G401.6 (cell line): ENCODE measurements around the gene HSPG2.
"Not testable (repeated sequence)": the region's sequence is repeated elsewhere in the genome, so short reads cannot be mapped to it uniquely, and the experiment has no call there.

ENCODE experiments used
- FAIRE-seq: peaks from 2 replicates; lab custom pipeline; 2012; peaks lifted over from hg19 to GRCh38; lab: Jason Lieb, UNC

The HSPG2 gene

DNA sequence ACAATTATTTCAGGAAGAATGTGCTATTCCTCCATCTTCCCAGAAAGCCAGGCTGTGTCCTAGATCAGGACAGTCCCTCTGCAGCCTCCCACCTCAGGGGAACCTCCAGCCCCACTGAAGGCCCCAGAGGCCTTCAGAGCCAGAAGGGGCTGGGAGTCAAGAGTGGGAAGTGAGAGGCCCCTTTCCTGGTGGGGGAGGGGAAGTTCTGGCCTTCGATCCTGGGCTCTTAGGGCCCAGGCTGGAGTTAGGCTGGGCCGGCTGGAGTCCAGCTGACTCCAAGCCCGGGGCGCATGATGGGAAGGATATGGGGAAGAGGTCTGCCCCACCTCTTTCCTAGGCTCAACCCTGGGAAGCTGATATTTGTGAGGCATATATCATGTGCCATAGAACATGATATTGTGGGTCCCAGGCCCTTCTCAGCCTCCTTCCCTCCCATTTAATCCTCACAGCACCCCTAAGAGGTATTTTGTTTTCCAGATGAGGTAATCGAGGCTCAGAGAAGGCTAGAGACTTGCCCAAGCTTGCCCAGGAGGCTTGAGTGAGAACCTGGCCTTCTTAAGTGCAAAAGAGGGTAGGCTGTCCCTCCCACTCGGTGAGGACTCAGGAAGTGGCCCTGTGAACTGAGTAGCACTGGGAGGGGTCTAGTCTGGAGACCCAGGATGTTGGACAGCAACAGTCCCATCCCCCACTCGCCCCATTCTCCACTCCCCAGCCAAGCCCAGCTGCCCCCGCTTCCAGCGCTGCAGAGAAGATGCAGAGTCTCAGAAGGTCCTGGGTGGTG is 18.6 kb upstream of the HSPG2 start:
- no peak for FAIRE-seq

DNA sequence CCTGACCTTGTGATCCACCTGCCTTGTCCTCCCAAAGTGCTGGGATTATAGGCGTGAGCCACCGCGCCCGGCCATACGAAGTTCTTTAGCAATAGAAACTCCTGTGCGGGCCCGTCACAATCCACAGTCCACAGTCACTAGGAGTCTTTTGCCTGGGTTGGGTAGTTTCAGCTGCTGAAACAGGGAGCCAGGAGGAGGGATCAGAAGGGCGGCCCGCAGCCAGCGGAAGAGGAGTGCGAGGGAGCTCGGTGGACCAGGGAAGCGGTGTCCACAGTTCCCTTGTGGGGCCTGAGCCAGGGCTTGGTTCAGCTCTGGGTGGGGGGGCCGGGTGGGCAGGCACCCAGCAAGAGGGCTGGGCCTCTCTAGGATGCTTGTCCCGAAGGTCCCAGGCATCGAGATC is 17.9 kb upstream of the HSPG2 start:
- no peak for FAIRE-seq

DNA sequence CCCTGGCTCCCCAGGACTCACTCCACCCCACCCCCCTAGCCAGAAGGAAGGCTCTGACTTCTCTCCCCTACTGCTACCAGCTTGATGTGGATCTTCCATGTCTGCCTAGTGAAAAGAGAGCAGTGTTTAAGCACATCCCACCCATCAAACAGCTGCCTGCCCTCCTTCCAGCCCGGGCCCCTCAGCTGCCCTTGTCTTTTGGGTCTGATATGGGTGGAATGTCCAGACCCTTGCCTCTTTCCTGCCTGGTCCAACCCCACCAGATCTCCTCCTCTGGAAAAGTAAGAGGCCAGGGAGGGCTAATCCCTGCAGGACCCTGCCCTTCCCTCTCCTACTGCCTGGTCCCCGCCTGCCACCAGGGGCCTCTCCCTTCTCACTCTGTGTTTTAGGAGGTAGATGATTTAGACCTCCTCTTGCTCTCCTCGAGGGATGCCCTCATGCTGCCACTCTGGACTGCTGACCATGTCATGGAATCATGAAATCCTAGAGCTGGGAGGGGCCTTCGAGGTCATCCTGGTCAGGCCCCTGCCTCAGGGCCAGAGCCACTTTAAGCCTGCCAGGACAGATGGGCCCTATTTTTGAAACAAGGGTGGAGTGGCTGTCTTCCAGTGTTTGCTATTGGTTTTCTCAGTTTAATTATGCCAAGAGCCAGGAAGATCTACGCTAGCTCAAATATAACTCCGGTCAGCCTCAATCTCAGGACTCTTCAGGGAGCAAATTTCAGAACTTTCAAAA is 15.8 kb upstream of the HSPG2 start:
- no peak for FAIRE-seq

DNA sequence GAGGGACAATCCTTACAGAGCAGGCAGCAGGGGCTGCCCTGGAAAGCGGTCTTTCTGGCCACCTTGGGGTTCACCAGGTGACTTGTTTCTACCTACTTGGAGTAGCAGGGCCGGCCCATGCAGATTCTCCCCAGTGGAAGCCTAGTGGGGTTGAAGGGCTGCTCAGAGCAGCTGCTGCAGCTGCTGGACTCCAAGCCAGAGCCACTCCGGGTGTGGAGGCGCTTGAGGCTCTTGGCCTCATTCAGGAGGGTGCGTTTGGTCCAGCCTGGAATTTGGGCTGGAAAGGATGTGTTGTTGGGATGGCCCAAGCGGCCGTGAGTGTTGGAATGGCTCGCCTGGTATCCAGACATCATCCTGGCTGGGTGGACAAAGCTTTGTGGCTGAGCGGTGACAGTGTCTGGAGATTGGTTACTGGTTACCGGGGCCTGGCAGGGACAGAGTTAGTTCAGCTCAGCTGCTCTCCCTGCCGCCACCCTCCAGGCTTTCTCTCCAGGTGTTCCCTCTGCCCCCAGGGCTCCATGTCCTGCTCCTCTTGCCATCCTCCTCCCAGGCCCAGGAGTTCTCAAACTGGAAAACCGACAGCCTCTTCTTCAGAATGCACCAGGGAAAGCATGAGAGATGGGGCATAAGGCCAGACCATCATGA is 14.2 kb upstream of the HSPG2 start:
- FAIRE-seq, result no peak

DNA sequence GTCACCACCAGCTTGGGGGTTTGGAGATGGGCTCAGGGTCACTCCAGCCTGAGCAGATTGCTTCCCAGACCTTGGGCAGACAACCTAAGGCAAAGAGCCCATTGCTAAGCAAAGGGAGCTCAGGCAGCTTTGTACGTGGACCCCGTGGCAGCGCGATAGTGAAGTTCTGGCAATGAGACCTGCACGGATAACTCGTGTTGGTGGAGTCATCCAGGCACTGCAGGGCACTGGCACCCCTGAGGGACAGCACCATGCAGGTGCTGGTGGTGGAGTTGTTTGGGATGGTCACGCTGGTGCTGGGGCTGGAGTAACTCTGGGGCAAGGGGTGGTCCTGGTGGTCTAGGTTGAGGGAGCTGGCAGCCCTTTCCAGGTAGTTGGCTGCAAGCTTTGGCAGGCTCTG is 13.6 kb upstream of the HSPG2 start:
- no peak for FAIRE-seq

DNA sequence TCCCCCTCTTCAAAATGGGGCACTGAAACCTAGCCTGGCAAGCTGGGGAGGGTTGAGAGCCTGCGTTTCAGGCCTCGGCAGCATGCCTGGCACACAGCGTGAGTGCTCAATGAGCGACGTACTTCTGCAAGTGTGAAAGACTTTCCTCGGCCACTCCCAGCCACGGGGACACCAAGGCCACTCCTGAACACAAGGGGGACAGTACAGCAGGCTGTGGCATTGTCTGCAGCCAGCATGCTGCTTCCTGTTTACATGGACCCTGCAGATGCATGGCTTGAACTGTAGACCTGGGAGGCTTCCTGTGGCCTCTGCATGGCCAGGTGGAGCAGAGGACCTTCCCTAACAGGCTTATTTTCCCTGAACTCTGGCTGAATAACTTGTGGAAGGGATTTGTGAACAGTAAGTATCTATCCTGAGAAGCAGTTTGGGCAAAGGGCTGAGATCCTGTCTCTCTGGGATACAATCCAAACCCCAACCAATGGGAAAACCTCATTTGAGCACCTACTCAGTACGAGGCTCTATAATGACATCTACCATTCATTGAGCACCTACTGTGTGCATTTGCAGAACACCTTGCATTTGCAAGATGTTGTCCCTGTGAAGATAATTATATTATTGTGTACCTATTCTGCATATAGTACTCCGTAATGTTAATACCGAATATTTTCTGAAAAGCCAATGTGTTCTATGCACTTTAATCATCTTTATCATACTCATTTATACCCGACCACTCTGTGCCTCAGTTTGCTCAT is 9.9 kb upstream of the HSPG2 start:
- no peak for FAIRE-seq

DNA sequence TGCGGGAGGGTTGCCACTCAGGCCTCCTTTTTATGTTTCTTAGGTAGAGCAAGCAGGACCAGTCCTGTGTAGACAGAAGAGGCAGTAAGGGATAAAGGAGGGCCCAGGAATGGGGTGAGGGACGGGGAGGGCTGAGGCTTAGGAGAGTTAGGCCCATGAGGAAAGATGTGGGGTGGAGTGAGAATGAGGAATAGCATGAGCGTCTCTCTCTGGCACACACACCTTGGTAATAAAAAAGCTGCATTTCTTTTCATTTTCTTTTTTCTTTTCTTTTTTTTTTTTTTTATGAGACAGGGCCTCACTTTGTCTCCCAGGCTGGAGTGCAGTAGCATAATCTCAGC is 7.6 kb upstream of the HSPG2 start:
- no peak for FAIRE-seq

DNA sequence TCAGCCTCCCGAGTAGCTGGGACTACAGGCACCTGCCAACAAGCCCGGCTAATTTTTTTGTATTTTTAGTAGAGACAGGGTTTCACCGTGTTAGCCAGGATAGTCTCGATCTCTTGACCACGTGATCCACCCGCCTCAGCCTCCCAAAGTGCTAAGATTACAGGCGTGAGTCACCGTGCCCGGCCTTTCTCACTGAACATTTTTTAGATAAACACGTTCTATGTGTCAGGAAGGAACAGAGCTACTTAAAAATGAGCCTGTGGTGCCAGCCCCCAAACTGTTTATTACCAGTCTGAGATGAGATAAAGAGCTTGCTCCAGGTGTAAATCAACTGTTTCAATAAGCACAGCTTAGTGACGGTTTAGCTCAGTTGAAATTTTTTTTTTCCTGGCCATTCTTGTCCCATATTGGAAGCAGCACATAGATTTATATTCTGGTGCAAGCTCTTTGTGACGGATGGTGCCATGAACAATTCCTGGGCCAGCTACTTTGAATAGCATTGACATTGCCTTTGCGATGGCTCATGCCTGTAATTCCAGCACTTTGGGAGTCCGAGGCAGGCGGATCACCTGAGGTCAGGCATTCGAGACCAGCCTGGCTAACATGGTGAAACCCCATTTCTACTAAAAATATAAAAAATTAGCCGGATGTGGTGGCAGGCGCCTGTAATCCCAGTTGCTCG is 6.0 kb upstream of the HSPG2 start:
- FAIRE-seq, result not testable (repeated sequence)

DNA sequence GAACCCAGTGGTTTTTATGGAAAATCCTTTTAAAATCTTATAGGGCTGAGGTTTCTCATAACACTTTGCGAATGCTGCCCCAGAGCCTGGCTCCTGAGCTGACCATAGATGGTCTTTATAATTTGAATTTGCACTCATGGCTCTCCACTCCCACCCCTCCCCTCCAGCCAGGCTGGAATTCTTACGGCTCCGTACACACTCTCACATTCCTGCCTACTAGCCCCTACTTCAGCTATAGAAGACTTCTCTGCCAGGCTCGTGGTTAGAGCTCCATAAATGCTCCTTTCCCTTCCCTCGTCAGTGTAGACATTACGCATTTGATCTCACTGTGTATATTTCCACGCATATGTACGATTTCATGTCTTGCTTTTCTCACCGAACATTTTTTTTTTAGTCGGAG is 5.4 kb upstream of the HSPG2 start:
- no peak for FAIRE-seq

DNA sequence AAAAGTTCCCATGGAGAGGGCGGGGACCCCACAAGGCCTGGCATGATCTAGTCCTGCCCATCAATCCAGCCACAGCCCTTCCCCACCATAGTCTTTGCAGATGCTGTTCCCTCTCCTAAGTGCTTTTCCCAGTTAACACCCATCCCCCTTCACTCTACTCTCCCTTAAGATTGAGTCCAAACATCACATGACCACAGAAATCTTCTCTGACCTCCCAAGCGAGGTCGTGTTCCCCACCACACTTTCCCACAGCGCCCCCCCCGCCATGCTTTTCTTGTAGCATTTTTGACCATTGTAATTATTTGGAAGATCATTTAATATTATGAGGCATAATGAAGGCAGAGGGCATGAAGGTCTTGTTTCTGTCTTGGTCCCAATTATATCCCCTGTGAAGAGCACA is 4.3 kb upstream of the HSPG2 start:
- FAIRE-seq, result no peak

DNA sequence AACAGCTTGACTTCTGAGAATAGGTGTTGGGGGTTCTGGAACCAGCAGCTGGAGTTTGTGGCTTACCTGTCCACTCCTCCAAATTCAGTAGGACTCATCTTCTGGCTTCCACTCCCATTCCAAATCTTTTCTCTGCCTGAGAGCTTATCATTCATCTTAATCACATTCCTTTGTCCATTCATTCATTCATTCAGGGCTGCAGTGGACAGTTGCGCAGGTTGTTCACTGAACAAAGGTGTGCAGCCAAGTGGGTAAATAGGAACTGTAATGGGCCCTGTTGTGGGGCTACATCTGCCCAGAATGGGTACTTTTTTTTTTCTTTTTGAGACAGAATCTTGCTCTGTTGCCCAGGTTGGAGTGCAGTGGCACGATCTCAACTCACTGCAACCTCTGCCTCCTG is 3.4 kb upstream of the HSPG2 start:
- no peak for FAIRE-seq

DNA sequence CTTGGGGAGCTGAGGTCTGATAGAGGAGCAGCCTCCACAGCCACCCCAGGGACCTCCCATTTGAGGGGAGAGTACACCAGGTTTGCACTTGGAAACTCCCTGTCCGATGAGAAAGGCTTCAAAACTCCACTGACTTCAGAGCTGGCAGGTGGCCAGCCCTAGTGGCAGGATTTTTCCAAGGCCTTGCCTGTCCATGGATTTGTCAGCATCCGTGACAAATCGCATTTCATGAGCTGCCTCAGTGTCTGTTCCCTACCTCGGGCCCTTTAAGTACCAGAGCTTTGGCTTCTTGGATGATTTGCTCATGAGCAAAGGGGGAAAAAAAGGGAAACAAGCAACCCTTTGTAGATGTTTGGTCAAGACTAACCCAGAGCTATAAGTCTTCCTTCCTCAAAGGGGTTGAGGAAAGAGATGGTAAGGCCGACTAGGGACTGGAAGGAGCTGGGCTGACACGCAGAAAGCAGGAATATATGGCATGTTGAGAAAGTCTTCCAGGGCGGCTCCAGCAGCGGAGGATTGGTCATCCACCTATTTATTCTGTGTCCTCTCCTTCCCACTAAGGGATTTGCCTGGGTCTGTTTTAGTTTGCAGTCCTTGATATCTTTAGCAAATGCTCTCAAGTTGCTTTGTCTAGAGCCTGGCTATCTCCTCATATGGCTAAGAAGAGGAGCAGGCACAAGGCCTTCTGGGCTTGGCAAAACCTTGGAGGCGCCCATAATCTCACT is 2.7 kb upstream of the HSPG2 start:
- FAIRE-seq, result peak; percentile 89

DNA sequence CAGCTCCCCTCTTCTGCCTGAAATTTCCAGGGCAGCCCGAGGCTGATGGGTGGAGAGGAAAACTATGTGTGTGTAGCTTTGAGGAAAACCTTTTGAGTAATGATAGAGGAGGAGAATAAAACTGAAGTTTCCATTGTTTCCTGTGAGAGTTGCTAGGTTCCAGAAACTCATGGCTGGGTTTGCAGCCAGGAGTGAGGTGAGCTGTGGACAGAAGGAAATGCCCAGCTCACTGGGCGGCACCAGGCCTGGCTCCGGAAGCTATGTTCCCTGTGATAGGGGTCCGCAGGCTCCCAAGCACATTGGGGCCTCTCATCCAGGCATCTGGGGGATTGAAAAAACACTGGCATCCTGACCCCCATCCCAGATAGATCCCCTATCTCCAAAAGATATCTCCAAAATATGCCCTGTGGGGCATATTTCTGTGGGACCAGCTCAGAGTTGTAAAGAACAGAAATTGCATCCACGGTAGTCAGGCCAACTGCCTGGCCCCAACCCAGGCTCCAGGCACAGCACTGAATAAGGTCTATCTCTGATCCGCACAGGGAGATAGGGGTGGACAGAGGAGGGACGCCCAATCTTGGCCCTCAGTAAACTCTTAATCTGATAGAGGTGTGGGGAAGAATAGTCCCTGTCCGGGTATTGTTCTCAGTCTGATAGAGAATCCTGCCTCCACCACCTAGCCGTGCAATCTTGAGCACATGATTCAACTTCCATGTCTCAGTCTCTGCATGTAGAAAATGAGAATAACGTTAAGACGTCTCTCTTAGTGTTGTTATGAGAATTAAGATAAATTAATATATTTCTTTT is 1.8 kb upstream of the HSPG2 start:
- no peak for FAIRE-seq

DNA sequence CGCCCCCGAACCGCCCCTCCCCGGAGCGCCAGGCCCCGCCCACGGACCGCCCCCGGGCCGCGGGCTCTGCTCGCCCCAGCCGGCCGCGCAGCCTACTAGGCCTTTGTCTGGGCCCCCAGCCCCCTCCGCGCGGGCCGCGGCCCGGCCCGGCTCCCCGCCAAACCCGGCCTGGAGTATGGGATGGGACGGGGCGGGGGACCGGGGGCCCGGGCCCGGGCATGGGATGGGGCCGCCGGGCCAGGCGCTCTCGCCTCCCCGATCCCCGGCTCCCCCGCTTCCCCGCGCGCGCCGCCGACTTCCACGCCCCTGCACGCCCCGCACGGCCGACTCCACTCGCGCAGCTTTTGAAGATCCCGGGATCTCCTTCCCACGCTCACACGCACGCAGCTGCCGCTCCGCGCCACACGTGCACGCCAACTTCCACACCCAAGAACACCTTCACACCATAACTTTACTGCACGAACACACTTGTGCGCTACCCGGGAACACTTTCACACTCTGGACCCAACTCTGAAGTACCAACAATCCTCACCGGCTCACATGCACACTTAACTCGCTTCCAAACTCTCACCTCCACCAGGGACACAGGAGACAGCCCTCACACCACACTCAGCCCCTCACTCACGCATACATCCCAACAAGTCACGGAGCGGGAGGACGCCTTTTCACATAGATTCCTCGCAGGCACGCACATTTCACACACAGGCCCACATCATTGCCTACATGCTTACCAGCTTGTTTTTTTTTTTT is 437 bp upstream of the HSPG2 start:
- no peak for FAIRE-seq

DNA sequence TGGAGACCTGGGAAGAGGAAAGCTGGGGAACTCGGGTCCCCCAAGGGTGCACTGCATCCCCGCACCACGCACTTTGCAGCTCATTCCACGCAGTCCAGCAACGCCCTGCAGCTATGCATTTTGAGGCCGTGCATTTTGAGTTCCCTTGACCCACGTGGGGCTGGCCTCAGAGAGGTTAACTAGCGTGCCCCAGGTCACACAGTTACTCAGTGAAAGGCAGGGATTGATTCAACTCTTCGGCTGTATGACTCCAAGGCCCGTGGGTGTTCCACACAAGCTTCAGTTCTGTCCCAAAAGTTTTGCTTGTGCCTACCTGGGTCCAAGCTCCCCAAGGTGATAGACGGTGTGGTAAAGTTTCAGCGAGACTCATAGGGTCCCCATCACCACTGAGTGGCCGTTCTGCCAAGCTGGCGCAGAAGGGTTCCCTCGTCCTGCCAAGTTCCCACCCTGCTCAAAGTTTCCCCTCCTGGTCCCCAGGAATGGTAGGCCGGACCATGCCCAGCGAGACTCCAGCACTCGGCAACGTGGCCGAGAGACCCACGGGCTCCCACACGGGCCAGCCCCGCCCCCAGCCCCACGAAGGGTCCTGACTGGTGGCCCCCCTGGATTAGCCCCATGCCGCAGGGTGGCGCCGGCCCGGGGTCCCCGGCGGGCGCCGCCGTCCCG is 611 bp downstream of the HSPG2 start:
- no peak for FAIRE-seq

DNA sequence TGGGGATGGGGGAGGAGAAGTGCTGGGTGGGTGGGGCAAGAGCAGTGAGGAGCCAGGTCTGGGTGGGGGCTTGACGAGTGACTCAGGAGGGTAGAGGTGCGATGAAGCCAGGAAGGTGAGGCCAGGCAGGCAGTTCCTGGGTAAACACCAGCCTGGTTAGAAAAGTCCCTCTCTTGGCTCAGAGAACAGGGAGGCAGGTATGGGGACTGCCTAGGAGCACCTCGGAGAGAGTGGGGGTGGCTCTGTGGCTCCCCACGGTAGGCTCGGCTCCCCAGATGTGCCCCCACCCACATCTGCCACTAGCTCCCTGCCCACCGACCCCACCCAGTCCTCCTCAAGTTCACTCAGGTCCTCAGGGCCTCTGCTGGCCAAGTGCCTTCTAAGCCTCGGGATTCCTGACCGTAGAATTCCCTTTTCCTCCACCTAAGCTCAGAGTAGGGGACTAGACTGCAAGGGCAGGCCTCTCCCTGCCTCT is 1.2 kb downstream of the HSPG2 start:
- no peak for FAIRE-seq

DNA sequence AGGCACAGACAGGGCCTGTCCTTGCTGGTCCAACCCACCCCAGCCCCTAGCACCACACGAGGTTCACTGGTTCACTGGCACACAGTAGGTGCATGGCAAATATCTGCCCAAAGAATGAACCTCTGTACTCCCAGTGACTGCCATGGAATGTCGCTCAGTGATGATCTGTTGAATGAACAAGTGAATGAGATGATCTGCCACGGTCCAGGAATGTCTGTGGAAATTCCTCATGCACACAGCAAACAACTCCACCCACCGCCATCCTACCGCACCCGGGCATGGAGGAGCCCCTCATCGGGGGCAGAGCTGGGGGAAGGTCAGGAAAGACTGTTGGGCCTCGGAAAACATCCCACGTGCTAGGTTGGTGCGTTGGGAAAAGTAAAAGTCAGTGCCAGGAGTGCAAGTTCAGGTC is 1.7 kb downstream of the HSPG2 start:
- FAIRE-seq, result no peak

DNA sequence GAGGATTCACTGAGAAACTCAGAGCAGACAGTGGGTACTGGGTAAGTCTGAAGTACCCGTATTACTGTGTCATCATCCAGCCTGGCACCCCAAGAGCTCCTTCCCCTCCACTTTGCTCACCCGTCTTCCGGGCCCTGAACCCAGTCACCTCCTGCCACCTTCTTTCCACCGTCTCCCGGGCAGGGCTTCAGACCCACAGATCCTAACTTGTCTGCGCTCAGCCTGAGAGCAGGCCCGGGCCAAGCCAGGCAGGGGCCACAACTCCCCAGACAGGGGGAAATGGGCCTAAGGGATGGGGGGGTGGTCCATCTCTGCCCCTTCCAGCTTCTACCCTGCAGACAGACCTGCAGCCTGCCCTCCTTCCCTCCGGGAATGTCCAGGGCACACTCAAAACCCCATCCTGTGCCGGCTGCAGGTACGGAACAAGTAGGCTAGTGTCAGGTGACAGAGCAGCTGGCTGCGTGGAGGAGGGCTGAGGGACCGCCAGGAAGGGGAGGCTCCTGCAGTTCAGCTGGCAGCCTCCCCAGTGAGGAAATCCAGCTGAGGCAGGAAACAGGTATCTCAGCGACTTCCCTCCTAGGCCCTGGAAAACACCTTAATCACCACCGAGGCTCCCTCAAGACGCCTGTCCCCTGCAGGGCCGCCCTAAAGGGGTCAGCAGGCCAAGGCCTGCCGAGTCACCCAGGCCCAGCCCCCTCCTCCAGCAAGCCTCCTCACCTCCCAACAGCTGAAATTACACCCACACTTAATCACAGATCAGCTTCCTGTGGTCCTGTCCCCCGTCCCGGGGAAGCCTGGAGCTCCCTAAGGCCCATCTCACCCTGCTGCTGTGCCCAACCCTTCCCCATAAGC is 3.5 kb downstream of the HSPG2 start:
- FAIRE-seq, result no peak
